GM12865 (cell line): ENCODE data around the gene SCN2B.
"Not testable (repeated sequence)": the region's sequence is repeated elsewhere in the genome, so short reads cannot be mapped to it uniquely, and the experiment has no call there.

ENCODE experiments used
- DNase-seq: peaks from one replicate; pipeline ENCODE4 v3.0.0; 2010; ENCODE audit warnings: low read depth
- H3K4me3 ChIP-seq: 2 replicates; pipeline ENCODE4 v1.5.1; 2011; ENCODE audit warnings: mild to moderate bottlenecking, low read depth, low read length, control low read depth
- CTCF ChIP-seq: IDR thresholded peaks from 2 replicates; pipeline ENCODE4 v1.5.1; 2011; ENCODE audit warnings: low read length, control low read depth, low read depth, inconsistent platforms; ENCODE audit not compliant: insufficient read depth; ENCODE audit errors: missing control alignments

The SCN2B gene

GRCh38 chr11:118200497-118200896 is 24.1 kb upstream of the SCN2B start:
- no peak for TF ChIP-seq CTCF
- no peak overlapping the region for H3K4me3 ChIP-seq
- no peak for DNase-seq

GRCh38 chr11:118199135-118199534 is 22.7 kb upstream of the SCN2B start:
- no peak overlapping the region for H3K4me3 ChIP-seq
- no peak for TF ChIP-seq CTCF
- no peak for DNase-seq

- DNase-seq: peak; percentile 84
- no peak overlapping the region for H3K4me3 ChIP-seq
- peak; percentile 94 for TF ChIP-seq CTCF
Measured at GRCh38 chr11:118198370-118198769, 21.9 kb upstream of the SCN2B start.

- no peak for TF ChIP-seq CTCF
- no peak for DNase-seq
- no peak overlapping the region for H3K4me3 ChIP-seq
Measured at GRCh38 chr11:118194835-118195627, 18.6 kb upstream of the SCN2B start.

GRCh38 chr11:118193910-118194566 is 17.6 kb upstream of the SCN2B start:
- no peak overlapping the region for H3K4me3 ChIP-seq
- peak; percentile 67 for DNase-seq
- TF ChIP-seq CTCF: no peak

GRCh38 chr11:118192817-118193216 is 16.4 kb upstream of the SCN2B start:
- H3K4me3 ChIP-seq, DNase-seq: not testable (repeated sequence)

GRCh38 chr11:118190942-118191506 is 14.6 kb upstream of the SCN2B start:
- H3K4me3 ChIP-seq, DNase-seq: not testable (repeated sequence)
